H1 (cell line): ENCODE results near the gene TRNP1. TPM values are rescaled to one million over a fixed set of nuclear protein-coding genes. Genes with fewer than 3 reads are reported as not detected.

ENCODE experiments used
- CTBP2 ChIP-seq: IDR thresholded peaks from 2 replicates; pipeline ENCODE4 v1.7.0; 2011; ENCODE audit warnings: borderline replicate concordance, mild to moderate bottlenecking, moderate library complexity, mixed read lengths, low read length; ENCODE audit not compliant: insufficient read depth, insufficient read length
- HDAC2 ChIP-seq, 2 experiments: fragments of 300-600 bp in 1 of 2; sonication (generic) in 1 of 2; IDR thresholded peaks; 2 replicates each; pipeline ENCODE4 v1.6.1; 2011 to 2012; ENCODE audit warnings: low read depth in 2 of 2, low read length in 2 of 2, mild to moderate bottlenecking in 2 of 2, moderate library complexity in 2 of 2, borderline replicate concordance in 1 of 2, inconsistent platforms in 1 of 2
- KDM4A ChIP-seq: IDR thresholded peaks from one replicate; pipeline ENCODE4 v1.7.1; 2012; ENCODE audit warnings: low read depth, mild to moderate bottlenecking, moderate library complexity, low read length, inconsistent platforms; ENCODE audit not compliant: severe bottlenecking
- SP4 ChIP-seq: IDR thresholded peaks from 2 replicates; pipeline ENCODE4 v1.6.1; 2012; ENCODE audit warnings: low read length, inconsistent platforms
- polyA plus RNA-seq, 7 experiments: library from polyadenylated mRNA; depleted of rRNA in 3 of 7; stranded (reverse) in 5 of 7; unstranded in 2 of 7; fragments of >200 nt in 5 of 7; fragments of 200-250 nt in 2 of 7; gene quantifications; 1 replicate in 5 of 7; 2 replicates in 1 of 7; 4 replicates in 1 of 7; pipeline versions ENCODE4 v1.2.1 to v1.2.3, GENCODE V29; 2011 to 2013; ENCODE audit warnings: missing spikeins in 2 of 7, mixed read lengths in 2 of 7
- total RNA-seq: library from RNA; stranded (reverse); fragmentation: NEBNext Ultra II Directional; extraction: Animal tissue kit (Norgen Biotek cat#: 25700); gene quantifications from 2 replicates; pipeline ENCODE4 v1.2.1, GENCODE V29; 2021
- TF ChIP-seq, protein P1 (sequence below): IDR thresholded peaks from 2 replicates; pipeline ENCODE4 v1.6.1; 2011; ENCODE audit warnings: low read depth, mild to moderate bottlenecking, low read length; ENCODE audit not compliant: insufficient read depth

Gene TRNP1
- total and polyA plus RNA-seq, 2 of the 8 experiments (the other 6 are each of a cell fraction or from before 2014, with no cell fraction given), result 51.7 to 102 TPM

GRCh38 chr1:27005166-27005530, 11.7 kb downstream of the TRNP1 start (continued):
- TF ChIP-seq, protein P1, sequence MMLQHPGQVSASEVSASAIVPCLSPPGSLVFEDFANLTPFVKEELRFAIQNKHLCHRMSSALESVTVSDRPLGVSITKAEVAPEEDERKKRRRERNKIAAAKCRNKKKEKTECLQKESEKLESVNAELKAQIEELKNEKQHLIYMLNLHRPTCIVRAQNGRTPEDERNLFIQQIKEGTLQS, result no peak
- peak; percentile 54; the same call in 1 of the 2 replicates for TF ChIP-seq SP4
- no peak for TF ChIP-seq CTBP2
- TF ChIP-seq KDM4A, result no peak
- TF ChIP-seq HDAC2 (IDR thresholded peaks at IDR 0.05; ENCODE audit: borderline replicate concordance in 1 of 2, low read depth in 2 of 2, low read length in 2 of 2), result no peak
